ENCODE results near the gene KIF17. TPM values are rescaled to one million over a fixed set of nuclear protein-coding genes. Genes with fewer than 3 reads are reported as not detected.

The KIF17 gene
- total RNA-seq, 4 donors from 2014 or later = 0.80 to 10.3 (median 2.2) TPM

DNA sequence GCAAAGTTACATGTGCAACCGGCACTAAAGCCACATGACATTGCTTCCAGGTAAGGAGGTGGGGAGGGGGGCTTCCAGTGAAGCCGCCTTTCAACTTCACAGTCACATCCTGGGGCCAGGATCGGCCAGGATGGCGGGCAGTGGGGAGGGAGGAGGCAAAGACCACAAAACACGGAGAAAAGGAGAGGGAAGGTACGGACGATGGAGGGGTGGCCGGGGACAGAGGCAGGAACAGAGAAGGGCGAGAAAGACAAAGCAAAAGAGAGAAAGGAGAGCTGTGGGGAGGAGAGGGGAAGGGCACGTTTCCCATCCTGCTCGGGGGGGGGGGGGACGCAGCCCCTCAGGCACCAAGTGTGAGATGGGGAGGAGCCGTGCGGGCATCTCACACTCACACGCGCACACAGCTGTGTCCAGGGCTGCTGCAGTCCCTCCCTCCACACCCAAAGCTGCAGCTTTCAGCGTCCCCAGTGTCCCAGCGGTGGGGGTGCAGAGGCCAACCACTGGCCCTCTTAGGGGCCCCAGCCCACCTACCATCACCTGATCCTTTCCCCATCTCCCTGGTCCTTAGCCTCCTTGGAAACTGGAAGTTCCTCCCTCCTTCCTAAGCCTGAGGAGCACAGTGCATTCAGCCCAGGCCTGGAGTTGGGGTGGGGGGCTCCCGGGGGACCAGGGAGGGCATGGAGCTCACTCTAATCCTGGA lies 12.3 kb upstream of the KIF17 start:
- Histone ChIP-seq H3K9me3 (no peaks in the 10 kb centered on the region), H3K27ac (no peak overlapping the region), H3K4me1 (peaks cover 4 to 26% (median 19%) of the 10 kb centered on the region in 4 donors), H3K36me3 (no peaks in the 10 kb centered on the region), H3K27me3 (peaks cover 0 to 26% of the 10 kb centered on the region in 2 donors), H3K4me3 (no peak overlapping the region)
- DNase-seq = peak in 2 of 3 donors; percentile 11 to 41
- no peak for TF ChIP-seq POLR2A (IDR thresholded peaks at IDR 0.05)
- TF ChIP-seq, protein P1, sequence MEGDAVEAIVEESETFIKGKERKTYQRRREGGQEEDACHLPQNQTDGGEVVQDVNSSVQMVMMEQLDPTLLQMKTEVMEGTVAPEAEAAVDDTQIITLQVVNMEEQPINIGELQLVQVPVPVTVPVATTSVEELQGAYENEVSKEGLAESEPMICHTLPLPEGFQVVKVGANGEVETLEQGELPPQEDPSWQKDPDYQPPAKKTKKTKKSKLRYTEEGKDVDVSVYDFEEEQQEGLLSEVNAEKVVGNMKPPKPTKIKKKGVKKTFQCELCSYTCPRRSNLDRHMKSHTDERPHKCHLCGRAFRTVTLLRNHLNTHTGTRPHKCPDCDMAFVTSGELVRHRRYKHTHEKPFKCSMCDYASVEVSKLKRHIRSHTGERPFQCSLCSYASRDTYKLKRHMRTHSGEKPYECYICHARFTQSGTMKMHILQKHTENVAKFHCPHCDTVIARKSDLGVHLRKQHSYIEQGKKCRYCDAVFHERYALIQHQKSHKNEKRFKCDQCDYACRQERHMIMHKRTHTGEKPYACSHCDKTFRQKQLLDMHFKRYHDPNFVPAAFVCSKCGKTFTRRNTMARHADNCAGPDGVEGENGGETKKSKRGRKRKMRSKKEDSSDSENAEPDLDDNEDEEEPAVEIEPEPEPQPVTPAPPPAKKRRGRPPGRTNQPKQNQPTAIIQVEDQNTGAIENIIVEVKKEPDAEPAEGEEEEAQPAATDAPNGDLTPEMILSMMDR (IDR thresholded peaks at IDR 0.05) = no peak

DNA sequence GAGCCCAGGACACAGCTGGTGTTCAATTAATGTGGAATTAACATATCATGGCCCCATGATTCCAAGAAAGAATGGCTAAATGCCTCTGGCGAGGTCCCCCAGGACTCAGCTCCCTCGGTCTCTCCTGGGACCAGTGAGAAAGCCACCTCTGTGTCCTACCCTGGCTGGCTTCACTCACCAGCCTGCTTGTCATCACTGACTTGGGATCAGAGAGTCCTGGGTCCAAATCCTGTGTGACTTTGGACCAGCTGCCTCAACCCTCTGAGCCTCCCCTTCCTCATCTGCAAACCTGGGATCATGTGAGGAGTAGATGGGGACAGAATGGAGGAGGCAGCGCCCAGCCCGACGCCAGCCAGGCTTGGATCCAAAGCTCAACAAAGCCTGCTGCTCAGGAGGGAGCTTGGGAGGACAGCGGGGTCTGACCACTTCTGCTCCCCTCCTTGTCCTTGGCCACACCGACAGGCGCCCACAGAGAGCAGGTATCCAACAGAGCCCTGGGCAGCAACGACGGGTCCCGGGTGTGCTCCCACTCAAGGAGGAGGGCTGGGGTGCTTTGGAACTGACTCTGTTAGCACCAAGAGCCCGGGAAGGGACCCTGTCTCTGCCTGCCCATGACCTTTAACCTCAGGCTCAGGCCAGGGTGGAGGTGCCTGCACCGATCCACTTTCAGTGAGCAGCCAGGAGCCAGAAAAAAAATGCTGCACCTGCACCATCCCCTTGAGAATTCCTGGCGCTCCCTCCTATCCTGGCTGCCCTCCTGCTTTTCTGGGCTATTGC lies 11.5 kb upstream of the KIF17 start:
- no peak for TF ChIP-seq POLR2A (IDR thresholded peaks at IDR 0.05)
- TF ChIP-seq, protein P1 (IDR thresholded peaks at IDR 0.05) = no peak
- Histone ChIP-seq H3K4me3 (no peak overlapping the region), H3K4me1 (peaks cover 4 to 26% (median 19%) of the 10 kb centered on the region in 4 donors), H3K36me3 (no peaks in the 10 kb centered on the region), H3K27ac (no peak overlapping the region), H3K27me3 (peaks cover 0 to 26% of the 10 kb centered on the region in 2 donors), H3K9me3 (no peaks in the 10 kb centered on the region)
- peak in 2 of 3 donors; percentile 7 to 44 for DNase-seq

DNA sequence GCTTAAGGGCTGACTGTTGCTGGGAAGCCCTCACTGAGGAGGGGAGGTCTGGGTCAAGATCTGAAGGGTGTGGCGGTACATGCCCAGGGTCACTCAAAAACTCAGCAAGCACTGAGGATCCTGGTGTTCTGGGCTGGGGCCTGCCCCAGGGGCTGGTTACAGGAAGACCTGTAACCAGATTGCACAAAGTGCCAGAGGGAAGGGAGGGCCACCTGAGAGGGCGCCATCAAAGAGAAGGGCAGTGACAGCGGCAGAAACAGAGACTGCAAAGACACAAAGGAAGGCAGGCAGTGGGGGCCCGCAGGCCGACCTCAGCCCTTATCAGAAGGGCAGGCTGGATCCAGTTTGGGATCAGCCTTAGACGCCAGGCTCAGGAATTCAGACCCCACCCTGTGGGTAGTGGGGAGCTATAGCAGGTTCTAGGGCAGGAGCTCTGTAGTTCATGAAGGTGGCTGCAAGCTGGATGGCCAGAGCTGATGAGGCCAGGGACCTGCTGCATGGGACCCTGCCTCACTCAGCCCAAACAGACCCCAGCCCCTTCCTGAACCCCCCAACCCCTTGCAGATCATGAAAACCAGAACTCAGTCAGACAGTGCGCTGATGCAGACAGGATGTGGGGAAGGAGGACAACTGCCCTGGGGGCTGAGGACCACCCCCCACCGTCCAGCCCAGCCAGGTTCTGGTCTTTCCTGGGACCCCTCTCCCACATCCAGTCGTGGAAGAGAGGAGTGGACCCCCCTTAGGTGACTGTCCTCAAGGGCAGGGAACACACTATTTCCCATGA lies 10.8 kb upstream of the KIF17 start:
- Histone ChIP-seq H3K4me3 (no peak overlapping the region), H3K36me3 (no peaks in the 10 kb centered on the region), H3K27ac (no peak overlapping the region), H3K27me3 (peaks cover 0 to 26% of the 10 kb centered on the region in 2 donors), H3K9me3 (no peaks in the 10 kb centered on the region), H3K4me1 (peaks cover 2 to 26% (median 17%) of the 10 kb centered on the region in 4 donors)
- TF ChIP-seq POLR2A (IDR thresholded peaks at IDR 0.05) = no peak
- TF ChIP-seq, protein P1 (IDR thresholded peaks at IDR 0.05) = no peak
- DNase-seq = peak in 1 of 3 donors; percentile 35

DNA sequence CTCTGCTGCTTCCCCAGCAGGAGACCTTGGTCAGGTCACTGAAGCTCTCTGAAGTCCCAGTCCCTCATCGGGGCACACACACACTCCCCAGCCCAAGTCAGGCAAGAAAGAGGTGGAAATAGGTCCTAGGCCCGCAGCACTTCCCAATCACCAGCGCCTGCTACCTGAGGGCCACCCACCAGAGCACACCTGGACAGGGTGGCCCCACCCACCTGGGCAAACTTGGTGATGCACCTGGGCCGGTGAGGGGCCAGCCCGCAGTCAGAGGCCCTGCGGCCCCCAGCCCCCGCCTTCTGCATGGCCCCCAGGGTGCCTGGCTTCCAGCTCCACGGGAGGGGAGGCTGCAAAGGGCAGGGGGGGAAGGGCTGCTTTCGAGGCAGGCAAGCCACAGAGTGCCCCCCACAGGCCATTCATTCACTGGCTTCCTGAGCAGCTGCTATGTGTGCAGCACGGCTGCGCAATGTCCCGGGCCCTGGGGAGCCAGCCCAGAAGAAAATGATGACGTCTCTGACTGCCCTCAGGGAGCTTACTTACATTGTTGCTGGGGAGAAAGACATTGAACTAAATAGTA lies 10.0 kb upstream of the KIF17 start:
- H3K36me3 ChIP-seq = no peaks in the 10 kb centered on the region
- H3K4me3 ChIP-seq = no peak overlapping the region
- H3K27me3 ChIP-seq = peaks cover 0 to 26% of the 10 kb centered on the region in 2 donors
- no peaks in the 10 kb centered on the region for H3K9me3 ChIP-seq
- H3K4me1 ChIP-seq = peaks cover 0 to 19% (median 11%) of the 10 kb centered on the region in 4 donors
- TF ChIP-seq, protein P1 (IDR thresholded peaks at IDR 0.05) = no peak
- no peak for TF ChIP-seq POLR2A (IDR thresholded peaks at IDR 0.05)
- DNase-seq = peak in 2 of 3 donors; percentile 38 to 52
- no peak overlapping the region for H3K27ac ChIP-seq

All from Peyer's patch (tissue), 4 donors.